Epithelial cell of esophagus (primary cell): ENCODE data around the gene TRAPPC3.

ENCODE experiments used
- DNase-seq: peaks from one replicate; pipeline ENCODE4 v3.0.0; 2010; ENCODE audit warnings: low read depth
- H3K4me3 ChIP-seq: 2 replicates; pipeline ENCODE4 v1.5.1; 2011; ENCODE audit warnings: mild to moderate bottlenecking, low read length, control low read depth
- TF ChIP-seq, protein P1 (sequence below): IDR thresholded peaks from 2 replicates; pipeline ENCODE4 v1.5.1; 2011; ENCODE audit warnings: low read depth, mild to moderate bottlenecking, low read length, control low read depth, inconsistent platforms; ENCODE audit not compliant: insufficient read depth; ENCODE audit errors: missing control alignments

TRAPPC3 gene

GRCh38 chr1:36154765-36155407 lies 5.6 kb upstream of the TRAPPC3 start:
- TF ChIP-seq, protein P1, sequence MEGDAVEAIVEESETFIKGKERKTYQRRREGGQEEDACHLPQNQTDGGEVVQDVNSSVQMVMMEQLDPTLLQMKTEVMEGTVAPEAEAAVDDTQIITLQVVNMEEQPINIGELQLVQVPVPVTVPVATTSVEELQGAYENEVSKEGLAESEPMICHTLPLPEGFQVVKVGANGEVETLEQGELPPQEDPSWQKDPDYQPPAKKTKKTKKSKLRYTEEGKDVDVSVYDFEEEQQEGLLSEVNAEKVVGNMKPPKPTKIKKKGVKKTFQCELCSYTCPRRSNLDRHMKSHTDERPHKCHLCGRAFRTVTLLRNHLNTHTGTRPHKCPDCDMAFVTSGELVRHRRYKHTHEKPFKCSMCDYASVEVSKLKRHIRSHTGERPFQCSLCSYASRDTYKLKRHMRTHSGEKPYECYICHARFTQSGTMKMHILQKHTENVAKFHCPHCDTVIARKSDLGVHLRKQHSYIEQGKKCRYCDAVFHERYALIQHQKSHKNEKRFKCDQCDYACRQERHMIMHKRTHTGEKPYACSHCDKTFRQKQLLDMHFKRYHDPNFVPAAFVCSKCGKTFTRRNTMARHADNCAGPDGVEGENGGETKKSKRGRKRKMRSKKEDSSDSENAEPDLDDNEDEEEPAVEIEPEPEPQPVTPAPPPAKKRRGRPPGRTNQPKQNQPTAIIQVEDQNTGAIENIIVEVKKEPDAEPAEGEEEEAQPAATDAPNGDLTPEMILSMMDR: no peak
- H3K4me3 ChIP-seq: peak overlapping the region; percentile 56
- DNase-seq: no peak

DNA sequence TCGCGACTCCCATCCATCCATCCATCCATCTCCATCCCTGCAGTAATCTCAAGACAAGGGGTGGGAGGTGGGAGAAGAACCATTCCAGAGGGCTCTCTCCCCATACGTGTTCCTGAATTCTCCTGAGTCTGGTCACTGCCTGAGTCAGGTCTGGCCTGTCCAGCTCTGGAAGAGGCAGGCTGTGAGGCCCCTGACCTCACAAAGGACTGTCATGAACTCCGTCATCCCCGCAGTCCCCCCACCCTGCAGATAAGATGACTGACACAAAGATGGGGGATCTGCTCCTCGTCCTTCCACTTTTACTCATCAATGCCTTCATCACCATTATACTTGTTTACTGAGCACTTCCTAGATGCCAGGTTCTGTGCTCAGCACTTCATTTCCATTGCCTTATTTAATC lies 5.0 kb upstream of the TRAPPC3 start:
- DNase-seq: no peak
- TF ChIP-seq, protein P1: no peak
- no peak overlapping the region for H3K4me3 ChIP-seq

DNA sequence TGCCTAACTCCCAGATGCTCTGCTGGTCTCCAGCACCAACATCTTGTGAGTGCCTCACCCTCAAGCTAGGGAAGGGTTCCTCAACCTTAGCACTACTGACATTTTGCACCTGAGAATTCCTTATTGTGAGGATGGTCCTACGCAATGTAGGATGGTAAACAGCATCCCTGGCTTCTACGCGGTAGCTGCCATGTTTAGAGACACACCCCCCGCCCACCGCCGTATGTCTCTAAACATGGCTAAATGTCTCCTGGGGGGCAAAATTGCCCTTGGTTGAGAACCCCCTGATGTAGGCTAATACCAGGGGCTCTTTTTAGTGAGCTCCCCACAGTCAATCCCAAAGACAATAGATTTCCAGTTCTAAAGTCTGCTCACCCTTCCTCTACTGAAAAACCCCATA lies 4.2 kb upstream of the TRAPPC3 start:
- H3K4me3 ChIP-seq: no peak overlapping the region
- TF ChIP-seq, protein P1: no peak
- DNase-seq: no peak

DNA sequence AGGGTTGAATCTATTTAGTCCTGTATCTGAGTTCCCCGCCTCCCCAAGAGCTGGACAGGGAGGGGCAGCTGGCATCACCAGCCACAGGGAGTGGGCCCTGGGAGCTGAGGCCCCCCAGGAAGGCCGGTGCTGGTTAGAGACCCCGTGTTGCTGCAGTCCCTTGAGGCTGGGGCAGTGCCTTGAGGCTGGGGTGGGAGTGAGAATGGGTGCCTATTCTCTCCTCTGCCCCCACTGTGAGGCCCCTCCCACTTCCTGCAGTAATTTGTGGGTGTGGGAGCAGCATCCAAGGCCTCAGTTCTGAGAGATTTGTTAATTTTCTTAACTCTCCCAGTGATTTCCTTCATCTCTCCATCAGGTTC lies 2.5 kb upstream of the TRAPPC3 start:
- H3K4me3 ChIP-seq: no peak overlapping the region
- TF ChIP-seq, protein P1: no peak
- DNase-seq: no peak

- H3K4me3 ChIP-seq: no peak overlapping the region
- TF ChIP-seq, protein P1: no peak
- DNase-seq: no peak
These were observed 2.0 kb upstream of the TRAPPC3 start for GRCh38 chr1:36151134-36151844.

GRCh38 chr1:36150296-36151133 lies 1.2 kb upstream of the TRAPPC3 start:
- TF ChIP-seq, protein P1: no peak
- DNase-seq: peak; percentile 98
- H3K4me3 ChIP-seq: peak overlapping the region; percentile 14

DNA sequence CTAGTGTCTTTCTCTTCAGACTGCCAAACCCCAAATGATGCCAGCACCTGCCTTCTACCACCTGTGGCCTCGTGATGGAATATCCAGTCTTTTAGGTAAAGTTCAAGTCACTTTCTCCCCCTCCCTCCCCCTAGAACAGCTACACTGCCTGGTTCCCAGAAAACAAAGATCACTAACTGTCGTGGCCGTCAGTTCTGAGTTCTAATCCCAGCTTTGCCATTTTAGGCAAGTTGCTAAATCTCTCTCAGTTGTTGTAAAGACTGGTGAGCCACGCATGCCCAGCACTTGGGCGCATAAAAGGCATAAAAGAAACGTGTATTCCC lies 648 bp upstream of the TRAPPC3 start:
- no peak overlapping the region for H3K4me3 ChIP-seq
- TF ChIP-seq, protein P1: no peak
- DNase-seq: peak; percentile 57
